HepG2 (cell line): ENCODE measurements around the gene GNG7. TPM values are rescaled to one million over a fixed set of nuclear protein-coding genes. Genes with fewer than 3 reads are reported as not detected.
A peak's percentile ranks its signal among the peaks of the same experiment; 100 is the strongest.

Source experiments
- ARID2 ChIP-seq: sonication (generic); formaldehyde crosslinking; IDR thresholded peaks from 2 replicates; pipeline ENCODE4 v1.8.1; 2022; ENCODE audit warnings: mild to moderate bottlenecking, missing genetic modification reagents, borderline replicate concordance
- BCL6 ChIP-seq: IDR thresholded peaks from 2 replicates; pipeline ENCODE4 v1.6.1; 2016; ENCODE audit warnings: missing genetic modification reagents, missing compliant biosample characterization
- CSRNP1 ChIP-seq: sonication (generic); formaldehyde crosslinking; IDR thresholded peaks from 2 replicates; pipeline ENCODE4 v1.8.1; 2023; ENCODE audit warnings: mild to moderate bottlenecking, missing genetic modification reagents
- FOXK2 ChIP-seq: fragments of 450-650 bp; IDR thresholded peaks from 2 replicates; pipeline ENCODE4 v1.6.1; 2016
- HDAC6 ChIP-seq: fragments of 200-600 bp; sonication (generic); IDR thresholded peaks from 2 replicates; pipeline ENCODE4 v1.7.0; 2017; ENCODE audit warnings: mild to moderate bottlenecking, antibody characterized with exemption, low read length, low read depth
- HOXA5 ChIP-seq: sonication (generic); formaldehyde crosslinking; IDR thresholded peaks from 2 replicates; pipeline ENCODE4 v1.4.0; 2020; ENCODE audit warnings: missing genetic modification reagents
- KLF13 ChIP-seq: sonication (generic); formaldehyde crosslinking; IDR thresholded peaks from 2 replicates; pipeline ENCODE4 v1.4.0; 2020; ENCODE audit warnings: mild to moderate bottlenecking, missing genetic modification reagents
- POLR2AphosphoS2 ChIP-seq: IDR thresholded peaks from 2 replicates; pipeline ENCODE4 v1.6.1; 2011; ENCODE audit warnings: low read depth, low read length, improper control_type of control experiment
- TBL1XR1 ChIP-seq: fragments of 150-350 bp; IDR thresholded peaks from 2 replicates; pipeline ENCODE4 v1.6.1; 2014; ENCODE audit warnings: borderline replicate concordance, low read length; ENCODE audit not compliant: partially characterized antibody
- ZNF468 ChIP-seq: sonication (generic); formaldehyde crosslinking; IDR thresholded peaks from 2 replicates; pipeline ENCODE4 v1.8.0; 2022; ENCODE audit warnings: mild to moderate bottlenecking, moderate library complexity, missing genetic modification reagents
- ZNF552 ChIP-seq: sonication (generic); formaldehyde crosslinking; IDR thresholded peaks from 2 replicates; pipeline ENCODE4 v1.9.0; 2022; ENCODE audit warnings: missing genetic modification reagents, mild to moderate bottlenecking, borderline replicate concordance
- ZNF598 ChIP-seq: sonication (generic); formaldehyde crosslinking; IDR thresholded peaks from 2 replicates; pipeline ENCODE4 v1.5.1; 2020; ENCODE audit warnings: mild to moderate bottlenecking, missing genetic modification reagents, borderline replicate concordance
- ZNF782 ChIP-seq: sonication (generic); formaldehyde crosslinking; IDR thresholded peaks from 2 replicates; pipeline ENCODE4 v1.4.0; 2020; ENCODE audit warnings: missing genetic modification reagents, mild to moderate bottlenecking, borderline replicate concordance
- ZNF83 ChIP-seq: sonication (generic); formaldehyde crosslinking; IDR thresholded peaks from 2 replicates; pipeline ENCODE4 v1.4.0; 2020; ENCODE audit warnings: missing genetic modification reagents, mild to moderate bottlenecking, borderline replicate concordance
- polyA plus RNA-seq, 8 experiments: library from polyadenylated mRNA; depleted of rRNA in 3 of 8; stranded (reverse) in 7 of 8; unstranded in 1 of 8; fragments of >200 nt; fragmentation: Illumina TruSeq in 4 of 8; extraction: Trizol in 4 of 8; gene quantifications; 2 replicates each; pipeline versions ENCODE4 v1.2.1 to v1.2.3, GENCODE V29; 2011 to 2016; ENCODE audit warnings: low read depth in 4 of 8, missing spikeins in 1 of 8, mixed read lengths in 1 of 8; ENCODE audit not compliant: insufficient read depth in 1 of 8
- total RNA-seq, 5 experiments: library from RNA; depleted of rRNA; stranded (reverse); fragments of >200 nt; fragmentation: Illumina TruSeq; extraction: Trizol; gene quantifications; 2 replicates each; pipeline ENCODE4 v1.2.3, GENCODE V29; 2016; ENCODE audit warnings: low read depth in 1 of 5
- TF ChIP-seq, protein P1 (sequence below): sonication (generic); formaldehyde crosslinking; IDR thresholded peaks from 2 replicates; pipeline ENCODE4 v1.8.0; 2022; ENCODE audit warnings: mild to moderate bottlenecking, missing genetic modification reagents, moderate library complexity
- TF ChIP-seq, protein P2 (sequence below): sonication (generic); formaldehyde crosslinking; conservative IDR thresholded peaks from 2 replicates; pipeline ENCODE4 v1.8.0; 2022; ENCODE audit warnings: low read depth, missing genetic modification reagents
- TF ChIP-seq, protein P3 (sequence below): sonication (generic); formaldehyde crosslinking; IDR thresholded peaks from 2 replicates; pipeline ENCODE4 v1.4.0; 2020; ENCODE audit warnings: missing genetic modification reagents; ENCODE audit errors: not compliant biosample characterization
- TF ChIP-seq, protein P4 (sequence below): sonication (generic); formaldehyde crosslinking; IDR thresholded peaks from 2 replicates; pipeline ENCODE4 v1.5.0; 2020; ENCODE audit warnings: mild to moderate bottlenecking, missing genetic modification reagents, borderline replicate concordance

Gene GNG7
- total and polyA plus RNA-seq, 2 of the 13 experiments (the other 11 are each of a cell fraction or from before 2014, with no cell fraction given) = 1.4 to 3.3 TPM

DNA sequence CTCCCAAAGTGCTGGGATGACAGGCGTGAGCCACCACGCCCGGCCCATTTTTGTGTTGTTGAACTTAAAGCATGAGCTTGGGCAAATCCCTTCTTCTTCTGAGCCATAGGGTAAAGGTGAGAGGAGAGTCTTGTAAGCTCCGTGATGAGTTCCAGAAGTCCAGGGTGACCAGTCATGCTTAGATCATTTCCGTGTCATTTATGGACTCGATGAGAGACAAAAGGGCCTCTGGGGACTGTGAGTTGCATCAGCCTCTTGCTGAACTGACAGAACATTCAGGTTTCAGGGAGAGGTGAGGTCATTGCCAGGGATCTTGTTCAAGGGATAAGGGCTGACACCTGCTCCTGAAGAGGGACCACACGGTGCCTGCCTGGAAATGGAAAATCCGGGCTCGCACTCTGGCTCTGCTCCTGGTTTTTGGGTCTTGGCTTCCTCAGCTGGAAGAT, 173.0 kb downstream of the GNG7 start (continued):
- TF ChIP-seq ARID2 (CRISPR knock-in tag) (no peak), TBL1XR1 (no peak), ZNF552 (no peak), ZNF782 (no peak), ZNF83 (CRISPR knock-in tag) (no peak), ZNF468 (CRISPR knock-in tag) (no peak), FOXK2 (no peak), BCL6 (CRISPR knock-in tag) (peak; percentile 60), KLF13 (CRISPR knock-in tag) (no peak), HOXA5 (CRISPR knock-in tag) (no peak), HDAC6 (no peak), CSRNP1 (CRISPR knock-in tag) (no peak), ZNF598 (CRISPR knock-in tag) (no peak), POLR2AphosphoS2 (no peak)
- TF ChIP-seq, protein P1, sequence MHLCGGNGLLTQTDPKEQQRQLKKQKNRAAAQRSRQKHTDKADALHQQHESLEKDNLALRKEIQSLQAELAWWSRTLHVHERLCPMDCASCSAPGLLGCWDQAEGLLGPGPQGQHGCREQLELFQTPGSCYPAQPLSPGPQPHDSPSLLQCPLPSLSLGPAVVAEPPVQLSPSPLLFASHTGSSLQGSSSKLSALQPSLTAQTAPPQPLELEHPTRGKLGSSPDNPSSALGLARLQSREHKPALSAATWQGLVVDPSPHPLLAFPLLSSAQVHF (CRISPR knock-in tag) = no peak
- TF ChIP-seq, protein P2, sequence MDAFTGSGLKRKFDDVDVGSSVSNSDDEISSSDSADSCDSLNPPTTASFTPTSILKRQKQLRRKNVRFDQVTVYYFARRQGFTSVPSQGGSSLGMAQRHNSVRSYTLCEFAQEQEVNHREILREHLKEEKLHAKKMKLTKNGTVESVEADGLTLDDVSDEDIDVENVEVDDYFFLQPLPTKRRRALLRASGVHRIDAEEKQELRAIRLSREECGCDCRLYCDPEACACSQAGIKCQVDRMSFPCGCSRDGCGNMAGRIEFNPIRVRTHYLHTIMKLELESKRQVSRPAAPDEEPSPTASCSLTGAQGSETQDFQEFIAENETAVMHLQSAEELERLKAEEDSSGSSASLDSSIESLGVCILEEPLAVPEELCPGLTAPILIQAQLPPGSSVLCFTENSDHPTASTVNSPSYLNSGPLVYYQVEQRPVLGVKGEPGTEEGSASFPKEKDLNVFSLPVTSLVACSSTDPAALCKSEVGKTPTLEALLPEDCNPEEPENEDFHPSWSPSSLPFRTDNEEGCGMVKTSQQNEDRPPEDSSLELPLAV = no peak
- TF ChIP-seq, protein P3, sequence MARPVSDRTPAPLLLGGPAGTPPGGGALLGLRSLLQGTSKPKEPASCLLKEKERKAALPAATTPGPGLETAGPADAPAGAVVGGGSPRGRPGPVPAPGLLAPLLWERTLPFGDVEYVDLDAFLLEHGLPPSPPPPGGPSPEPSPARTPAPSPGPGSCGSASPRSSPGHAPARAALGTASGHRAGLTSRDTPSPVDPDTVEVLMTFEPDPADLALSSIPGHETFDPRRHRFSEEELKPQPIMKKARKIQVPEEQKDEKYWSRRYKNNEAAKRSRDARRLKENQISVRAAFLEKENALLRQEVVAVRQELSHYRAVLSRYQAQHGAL (CRISPR knock-in tag) = no peak
- TF ChIP-seq, protein P4, sequence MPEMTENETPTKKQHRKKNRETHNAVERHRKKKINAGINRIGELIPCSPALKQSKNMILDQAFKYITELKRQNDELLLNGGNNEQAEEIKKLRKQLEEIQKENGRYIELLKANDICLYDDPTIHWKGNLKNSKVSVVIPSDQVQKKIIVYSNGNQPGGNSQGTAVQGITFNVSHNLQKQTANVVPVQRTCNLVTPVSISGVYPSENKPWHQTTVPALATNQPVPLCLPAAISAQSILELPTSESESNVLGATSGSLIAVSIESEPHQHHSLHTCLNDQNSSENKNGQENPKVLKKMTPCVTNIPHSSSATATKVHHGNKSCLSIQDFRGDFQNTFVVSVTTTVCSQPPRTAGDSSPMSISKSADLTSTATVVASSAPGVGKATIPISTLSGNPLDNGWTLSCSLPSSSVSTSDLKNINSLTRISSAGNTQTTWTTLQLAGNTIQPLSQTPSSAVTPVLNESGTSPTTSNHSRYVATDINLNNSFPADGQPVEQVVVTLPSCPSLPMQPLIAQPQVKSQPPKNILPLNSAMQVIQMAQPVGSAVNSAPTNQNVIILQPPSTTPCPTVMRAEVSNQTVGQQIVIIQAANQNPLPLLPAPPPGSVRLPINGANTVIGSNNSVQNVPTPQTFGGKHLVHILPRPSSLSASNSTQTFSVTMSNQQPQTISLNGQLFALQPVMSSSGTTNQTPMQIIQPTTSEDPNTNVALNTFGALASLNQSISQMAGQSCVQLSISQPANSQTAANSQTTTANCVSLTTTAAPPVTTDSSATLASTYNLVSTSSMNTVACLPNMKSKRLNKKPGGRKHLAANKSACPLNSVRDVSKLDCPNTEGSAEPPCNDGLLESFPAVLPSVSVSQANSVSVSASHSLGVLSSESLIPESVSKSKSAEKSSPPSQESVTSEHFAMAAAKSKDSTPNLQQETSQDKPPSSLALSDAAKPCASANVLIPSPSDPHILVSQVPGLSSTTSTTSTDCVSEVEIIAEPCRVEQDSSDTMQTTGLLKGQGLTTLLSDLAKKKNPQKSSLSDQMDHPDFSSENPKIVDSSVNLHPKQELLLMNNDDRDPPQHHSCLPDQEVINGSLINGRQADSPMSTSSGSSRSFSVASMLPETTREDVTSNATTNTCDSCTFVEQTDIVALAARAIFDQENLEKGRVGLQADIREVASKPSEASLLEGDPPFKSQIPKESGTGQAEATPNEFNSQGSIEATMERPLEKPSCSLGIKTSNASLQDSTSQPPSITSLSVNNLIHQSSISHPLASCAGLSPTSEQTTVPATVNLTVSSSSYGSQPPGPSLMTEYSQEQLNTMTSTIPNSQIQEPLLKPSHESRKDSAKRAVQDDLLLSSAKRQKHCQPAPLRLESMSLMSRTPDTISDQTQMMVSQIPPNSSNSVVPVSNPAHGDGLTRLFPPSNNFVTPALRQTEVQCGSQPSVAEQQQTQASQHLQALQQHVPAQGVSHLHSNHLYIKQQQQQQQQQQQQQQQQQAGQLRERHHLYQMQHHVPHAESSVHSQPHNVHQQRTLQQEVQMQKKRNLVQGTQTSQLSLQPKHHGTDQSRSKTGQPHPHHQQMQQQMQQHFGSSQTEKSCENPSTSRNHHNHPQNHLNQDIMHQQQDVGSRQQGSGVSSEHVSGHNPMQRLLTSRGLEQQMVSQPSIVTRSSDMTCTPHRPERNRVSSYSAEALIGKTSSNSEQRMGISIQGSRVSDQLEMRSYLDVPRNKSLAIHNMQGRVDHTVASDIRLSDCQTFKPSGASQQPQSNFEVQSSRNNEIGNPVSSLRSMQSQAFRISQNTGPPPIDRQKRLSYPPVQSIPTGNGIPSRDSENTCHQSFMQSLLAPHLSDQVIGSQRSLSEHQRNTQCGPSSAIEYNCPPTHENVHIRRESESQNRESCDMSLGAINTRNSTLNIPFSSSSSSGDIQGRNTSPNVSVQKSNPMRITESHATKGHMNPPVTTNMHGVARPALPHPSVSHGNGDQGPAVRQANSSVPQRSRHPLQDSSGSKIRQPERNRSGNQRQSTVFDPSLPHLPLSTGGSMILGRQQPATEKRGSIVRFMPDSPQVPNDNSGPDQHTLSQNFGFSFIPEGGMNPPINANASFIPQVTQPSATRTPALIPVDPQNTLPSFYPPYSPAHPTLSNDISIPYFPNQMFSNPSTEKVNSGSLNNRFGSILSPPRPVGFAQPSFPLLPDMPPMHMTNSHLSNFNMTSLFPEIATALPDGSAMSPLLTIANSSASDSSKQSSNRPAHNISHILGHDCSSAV (CRISPR knock-in tag) = no peak
